CD8-positive, alpha-beta memory T cell (primary cell): ENCODE measurements around the gene ITGB5. TPM values are rescaled to one million over a fixed set of nuclear protein-coding genes. Genes with fewer than 3 reads are reported as not detected.
"Not testable (repeated sequence)": the region's sequence is repeated elsewhere in the genome, so short reads cannot be mapped to it uniquely, and the experiment has no call there.

ENCODE experiments used
- CTCF ChIA-PET: fragments of 350-600 bp; sonication (Branson Sonifier 250); formaldehyde crosslinking; loops from one replicate; lab custom pipeline; 2021; ENCODE audit warnings: antibody characterized with exemption; lab: Charles Lee
- POLR2A ChIA-PET: fragments of 350-600 bp; sonication (Branson Sonifier 250); formaldehyde crosslinking; loops from one replicate; lab custom pipeline; 2021; ENCODE audit warnings: antibody characterized with exemption; lab: Charles Lee
- DNase-seq, 5 donors: peaks; one replicate each; pipeline versions ENCODE4 v3.0.0 to v3.0.0-alpha.2; 2020 to 2022; ENCODE audit warnings: mixed read lengths in 1 of 5
- H3K27ac ChIP-seq: one replicate; pipeline ENCODE4 v1.7.0; 2013; ENCODE audit warnings: low read depth, mild to moderate bottlenecking, low read length, moderate library complexity
- H3K27me3 ChIP-seq: 2 replicates; pipeline ENCODE4 v1.7.0; 2013; ENCODE audit warnings: low read length, mild to moderate bottlenecking; ENCODE audit not compliant: insufficient read depth, poor library complexity, severe bottlenecking
- H3K36me3 ChIP-seq: 2 replicates; pipeline ENCODE4 v1.7.0; 2013; ENCODE audit warnings: mild to moderate bottlenecking, low read length, moderate library complexity; ENCODE audit not compliant: insufficient read depth
- H3K4me1 ChIP-seq: 2 replicates; pipeline ENCODE4 v1.7.0; 2013; ENCODE audit warnings: mild to moderate bottlenecking, low read length, moderate library complexity; ENCODE audit not compliant: insufficient read depth
- H3K4me3 ChIP-seq: 2 replicates; pipeline ENCODE4 v1.7.0; 2013; ENCODE audit warnings: mild to moderate bottlenecking, low read length
- H3K9me3 ChIP-seq: 2 replicates; pipeline ENCODE4 v1.7.0; 2013; ENCODE audit warnings: mild to moderate bottlenecking, low read length
- H3K27ac Mint-ChIP-seq, 8 donors: one replicate each; pipeline ENCODE4 v1.8.0; 2020 to 2021; ENCODE audit warnings: mixed read lengths in 8 of 8, mild to moderate bottlenecking in 6 of 8, inconsistent platforms in 3 of 8, moderate library complexity in 3 of 8
- H3K27me3 Mint-ChIP-seq, 2 donors: one replicate each; pipeline ENCODE4 v1.8.0; 2020 to 2021; ENCODE audit warnings: mixed read lengths in 2 of 2, mild to moderate bottlenecking in 1 of 2, moderate library complexity in 1 of 2
- H3K36me3 Mint-ChIP-seq, 3 donors: one replicate each; pipeline ENCODE4 v1.8.0; 2020 to 2021; ENCODE audit warnings: mixed read lengths in 3 of 3, inconsistent platforms in 1 of 3, mild to moderate bottlenecking in 1 of 3
- H3K4me1 Mint-ChIP-seq, 3 donors: one replicate each; pipeline ENCODE4 v1.8.0; 2020 to 2021; ENCODE audit warnings: mixed read lengths in 3 of 3, inconsistent platforms in 1 of 3, mild to moderate bottlenecking in 1 of 3
- H3K4me3 Mint-ChIP-seq, 7 donors: one replicate each; pipeline ENCODE4 v1.8.0; 2020 to 2021; ENCODE audit warnings: mixed read lengths in 7 of 7, mild to moderate bottlenecking in 6 of 7, moderate library complexity in 4 of 7, inconsistent platforms in 2 of 7
- H3K9me3 Mint-ChIP-seq, 5 donors: one replicate each; pipeline ENCODE4 v1.8.0; 2020 to 2022; ENCODE audit warnings: mixed read lengths in 5 of 5, mild to moderate bottlenecking in 3 of 5, moderate library complexity in 2 of 5, inconsistent platforms in 1 of 5
- polyA plus RNA-seq: library from polyadenylated mRNA; unstranded; fragments of 300-500 nt; fragmentation: Illumina TruSeq; gene quantifications from one replicate; pipeline ENCODE4 v1.2.3, GENCODE V29; 2021
- total RNA-seq, 2 experiments: library from RNA; stranded (reverse); gene quantifications; one replicate each; pipeline ENCODE4 v1.2.3, GENCODE V29; 2021

Gene ITGB5
- total and polyA plus RNA-seq, 3 experiments from 2014 or later, result 0.62 to 3.3 (median 2.0) TPM

- Histone ChIP-seq H3K27ac (no peak overlapping the region), H3K4me1 (no peaks in the 10 kb centered on the region), H3K9me3 (no peaks in the 10 kb centered on the region), H3K36me3 (no peaks in the 10 kb centered on the region), H3K27me3 (no peaks in the 10 kb centered on the region), H3K4me3 (no peak overlapping the region)
- no peak overlapping the region for H3K27ac Mint-ChIP-seq
- ChIA-PET POLR2A (no interaction called here), CTCF (interaction anchor here (1.1 kb wide), 1 partner anchor 104 kb away, joined by 4 read pairs; no protein-coding TSS in a partner anchor)
- H3K9me3 Mint-ChIP-seq, result no peaks in the 10 kb centered on the region
- peaks cover 6 to 13% of the 10 kb centered on the region in 2 donors for H3K27me3 Mint-ChIP-seq
- H3K36me3 Mint-ChIP-seq, result no peaks in the 10 kb centered on the region
- H3K4me1 Mint-ChIP-seq, result no peaks in the 10 kb centered on the region
- H3K4me3 Mint-ChIP-seq, result no peak overlapping the region
- DNase-seq, result no peak
Measured at GRCh38 chr3:124797426-124797945, 89.7 kb downstream of the ITGB5 start.

- POLR2A ChIA-PET, result no interaction called here
Measured at GRCh38 chr3:124796477-124796876, 90.7 kb downstream of the ITGB5 start.

DNA sequence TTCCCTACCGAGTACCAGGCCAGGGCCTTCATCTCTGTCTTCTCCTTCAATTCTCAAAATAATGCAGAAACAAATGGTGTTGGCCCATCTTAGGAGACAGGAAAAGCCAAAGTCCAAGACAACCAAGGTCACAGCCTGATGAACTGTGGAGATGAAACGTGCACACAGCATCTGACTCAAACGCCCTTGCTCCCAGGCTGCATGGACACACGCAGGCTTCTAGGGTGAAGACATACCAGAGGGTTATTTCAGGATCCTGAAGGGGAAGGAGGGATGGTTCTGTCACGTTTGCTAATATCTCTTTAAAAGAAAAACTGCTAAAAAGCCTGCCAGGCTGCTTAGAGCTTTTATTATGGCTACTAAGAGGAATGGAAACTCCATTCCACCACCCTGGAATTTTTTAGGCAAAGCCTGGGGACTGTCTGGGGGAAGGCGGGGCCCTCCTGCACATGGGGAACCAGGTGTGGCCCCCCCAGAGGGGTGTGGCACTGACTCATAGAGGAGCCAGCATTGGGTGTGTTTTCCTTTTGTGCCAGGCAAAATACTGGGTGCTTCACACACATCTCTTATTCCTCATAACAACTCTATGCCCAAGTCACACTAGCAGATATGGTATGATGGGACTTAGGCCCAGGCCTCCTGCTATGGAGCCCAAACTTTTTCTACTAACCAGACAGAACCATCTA lies 94.0 kb downstream of the ITGB5 start:
- no peaks in the 10 kb centered on the region for H3K9me3 Mint-ChIP-seq
- H3K27me3 Mint-ChIP-seq, result peaks cover 4 to 5% of the 10 kb centered on the region in 2 donors
- no peaks in the 10 kb centered on the region for H3K4me1 Mint-ChIP-seq
- ChIA-PET POLR2A (no interaction called here), CTCF (no interaction called here)
- H3K9me3 ChIP-seq, result no peaks in the 10 kb centered on the region
- no peaks in the 10 kb centered on the region for H3K36me3 Mint-ChIP-seq
- H3K36me3 ChIP-seq, result no peaks in the 10 kb centered on the region
- no peak overlapping the region for H3K4me3 ChIP-seq
- no peak overlapping the region for H3K27ac Mint-ChIP-seq
- H3K27me3 ChIP-seq, result no peaks in the 10 kb centered on the region
- H3K27ac ChIP-seq, result no peak overlapping the region
- no peaks in the 10 kb centered on the region for H3K4me1 ChIP-seq
- no peak overlapping the region for H3K4me3 Mint-ChIP-seq
- DNase-seq, result no peak

More at GRCh38 chr3:124796477-124796876, 90.7 kb downstream of the ITGB5 start:
- CTCF ChIA-PET, result no interaction called here
- H3K9me3 Mint-ChIP-seq, result no peaks in the 10 kb centered on the region
- Histone ChIP-seq H3K4me3 (no peak overlapping the region), H3K27me3 (no peaks in the 10 kb centered on the region), H3K9me3 (no peaks in the 10 kb centered on the region), H3K36me3 (no peaks in the 10 kb centered on the region), H3K27ac (no peak overlapping the region), H3K4me1 (no peaks in the 10 kb centered on the region)
- H3K4me3 Mint-ChIP-seq, result no peak overlapping the region
- no peaks in the 10 kb centered on the region for H3K4me1 Mint-ChIP-seq
- H3K36me3 Mint-ChIP-seq, result no peaks in the 10 kb centered on the region
- H3K27me3 Mint-ChIP-seq, result peaks cover 6 to 7% of the 10 kb centered on the region in 2 donors
- DNase-seq, result no peak
- no peak overlapping the region for H3K27ac Mint-ChIP-seq

DNA sequence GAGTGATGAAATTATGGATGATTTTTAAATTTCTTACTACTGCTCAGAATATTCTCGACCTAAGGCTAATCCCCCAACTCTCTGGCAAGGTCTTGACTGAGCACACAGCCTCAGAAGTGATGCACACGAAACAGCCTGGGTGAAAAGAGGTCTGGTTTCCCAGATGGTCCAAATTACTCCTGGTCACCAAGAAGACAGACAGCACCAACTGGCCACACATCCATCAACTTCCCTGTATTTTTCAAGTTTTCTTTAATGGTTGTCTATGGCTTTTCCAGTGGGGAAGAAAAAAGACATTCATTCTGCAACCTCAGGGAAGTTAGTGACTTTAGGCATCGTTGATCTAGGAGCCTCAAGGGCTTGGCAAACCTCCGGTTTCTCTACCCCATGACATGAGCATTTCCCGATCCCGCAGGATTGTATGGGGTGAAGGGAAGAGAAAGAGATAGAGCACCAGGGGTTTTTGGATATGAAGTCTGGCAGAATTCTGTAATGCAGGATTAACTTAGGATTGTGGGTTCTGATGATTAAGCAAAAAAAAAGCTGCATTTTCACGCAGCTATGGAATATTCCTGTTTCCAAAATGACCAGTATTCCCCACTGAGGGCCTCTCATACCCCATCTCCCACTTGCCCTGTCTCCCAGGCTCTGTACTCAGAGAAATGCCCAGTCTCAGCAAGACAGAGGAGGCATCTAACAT lies 94.7 kb downstream of the ITGB5 start:
- CTCF ChIA-PET, result interaction anchor here (1.1 kb wide), 1 partner anchor 14 kb away, joined by 5 read pairs; no protein-coding TSS in a partner anchor
- no peaks in the 10 kb centered on the region for H3K9me3 Mint-ChIP-seq
- Histone ChIP-seq H3K4me1 (no peaks in the 10 kb centered on the region), H3K36me3 (no peaks in the 10 kb centered on the region), H3K27ac (no peak overlapping the region), H3K9me3 (no peaks in the 10 kb centered on the region), H3K4me3 (no peak overlapping the region), H3K27me3 (no peaks in the 10 kb centered on the region)
- H3K4me3 Mint-ChIP-seq, result no peak overlapping the region
- no peak for DNase-seq
- POLR2A ChIA-PET, result no interaction called here
- H3K36me3 Mint-ChIP-seq, result no peaks in the 10 kb centered on the region
- no peak overlapping the region for H3K27ac Mint-ChIP-seq
- peaks cover 2 to 5% of the 10 kb centered on the region in 2 donors for H3K27me3 Mint-ChIP-seq
- no peaks in the 10 kb centered on the region for H3K4me1 Mint-ChIP-seq

DNA sequence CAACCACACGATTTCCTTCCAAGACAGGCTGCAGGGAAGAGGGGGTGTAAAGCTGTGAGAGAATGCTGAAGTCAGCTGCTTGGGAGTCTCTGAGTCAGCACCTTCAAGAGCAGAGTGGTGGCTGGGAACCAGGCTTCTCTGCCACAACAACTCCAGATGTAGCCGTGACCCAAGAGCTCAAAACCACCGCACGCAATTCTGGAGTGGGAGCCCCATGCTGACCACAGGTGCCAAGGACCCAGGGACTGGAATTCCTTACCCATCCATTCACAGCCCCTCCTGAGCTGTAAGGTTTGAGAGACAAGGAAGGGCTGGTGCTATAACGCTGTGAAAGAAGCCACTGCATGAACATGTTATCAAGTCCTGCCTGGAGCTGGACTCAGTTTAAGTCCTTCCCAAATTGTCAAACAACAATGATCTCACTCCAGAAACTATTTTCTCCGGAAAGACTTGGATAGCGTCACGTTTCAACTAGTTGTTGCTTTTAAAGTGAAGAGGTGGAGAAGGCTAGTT lies 95.5 kb downstream of the ITGB5 start:
- Mint-ChIP-seq H3K27me3 (peaks cover 0 to 2% of the 10 kb centered on the region in 2 donors), H3K36me3 (no peaks in the 10 kb centered on the region), H3K4me1 (no peaks in the 10 kb centered on the region), H3K9me3 (no peaks in the 10 kb centered on the region), H3K4me3 (no peak overlapping the region), H3K27ac (peak overlapping the region in 1 of 8 donors; percentile 12)
- H3K27me3 ChIP-seq, result no peaks in the 10 kb centered on the region
- H3K36me3 ChIP-seq, result no peaks in the 10 kb centered on the region
- H3K4me1 ChIP-seq, result no peaks in the 10 kb centered on the region
- H3K27ac ChIP-seq, result no peak overlapping the region
- ChIA-PET POLR2A (no interaction called here), CTCF (interaction anchor here (1.1 kb wide), 1 partner anchor 13 kb away, joined by 5 read pairs; no protein-coding TSS in a partner anchor)
- DNase-seq, result no peak
- H3K9me3 ChIP-seq, result no peaks in the 10 kb centered on the region
- H3K4me3 ChIP-seq, result no peak overlapping the region

GRCh38 chr3:124791142-124791541 lies 96.0 kb downstream of the ITGB5 start:
- H3K4me3 Mint-ChIP-seq, result no peak overlapping the region
- Histone ChIP-seq H3K9me3 (no peaks in the 10 kb centered on the region), H3K27me3 (no peaks in the 10 kb centered on the region), H3K27ac (no peak overlapping the region), H3K4me1 (no peaks in the 10 kb centered on the region), H3K36me3 (no peaks in the 10 kb centered on the region), H3K4me3 (no peak overlapping the region)
- ChIA-PET POLR2A (no interaction called here), CTCF (interaction anchor here (1.1 kb wide), 1 partner anchor 13 kb away, joined by 5 read pairs; no protein-coding TSS in a partner anchor)
- peak overlapping the region in 1 of 8 donors; percentile 12 for H3K27ac Mint-ChIP-seq
- H3K4me1 Mint-ChIP-seq, result no peaks in the 10 kb centered on the region
- no peaks in the 10 kb centered on the region for H3K36me3 Mint-ChIP-seq
- DNase-seq, result no peak
- no peaks in the 10 kb centered on the region for H3K9me3 Mint-ChIP-seq
- peaks cover 0 to 2% of the 10 kb centered on the region in 2 donors for H3K27me3 Mint-ChIP-seq

GRCh38 chr3:124789103-124789502 lies 98.1 kb downstream of the ITGB5 start:
- H3K4me3 ChIP-seq, H3K27me3 ChIP-seq, POLR2A ChIA-PET, H3K27ac ChIP-seq, H3K36me3 Mint-ChIP-seq, H3K4me1 ChIP-seq, DNase-seq, H3K27me3 Mint-ChIP-seq, H3K27ac Mint-ChIP-seq, H3K9me3 ChIP-seq, CTCF ChIA-PET, H3K36me3 ChIP-seq, H3K4me1 Mint-ChIP-seq, H3K9me3 Mint-ChIP-seq, H3K4me3 Mint-ChIP-seq: not testable (repeated sequence)

DNA sequence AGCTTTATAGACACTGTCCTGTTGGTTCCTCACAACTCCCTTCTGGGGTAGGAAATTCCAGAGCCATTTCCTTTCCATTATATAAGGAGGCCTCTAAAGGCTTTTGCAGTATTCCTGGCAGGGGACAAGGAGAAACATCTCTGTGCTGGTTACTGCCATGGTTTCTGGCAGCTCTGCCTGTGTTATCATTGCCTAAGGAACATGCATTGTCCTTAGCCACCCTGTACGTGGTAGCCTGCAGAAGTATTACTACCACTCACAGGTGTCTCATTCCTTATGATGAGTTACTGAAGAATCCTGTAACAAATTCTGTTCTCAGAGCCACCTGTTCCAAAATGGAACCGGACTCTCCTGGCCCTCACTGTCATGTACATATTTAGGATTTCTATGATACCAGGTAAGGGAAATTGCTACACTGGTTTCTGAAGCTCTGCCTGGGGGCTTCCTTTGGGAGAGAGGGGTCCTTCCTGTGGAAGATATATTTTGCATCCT lies 98.9 kb downstream of the ITGB5 start:
- no peaks in the 10 kb centered on the region for H3K36me3 ChIP-seq
- H3K4me3 Mint-ChIP-seq, result no peak overlapping the region
- no peaks in the 10 kb centered on the region for H3K27me3 ChIP-seq
- H3K27me3 Mint-ChIP-seq, result peaks cover 0 to 4% of the 10 kb centered on the region in 2 donors
- POLR2A ChIA-PET, result no interaction called here
- H3K36me3 Mint-ChIP-seq, result no peaks in the 10 kb centered on the region
- H3K27ac ChIP-seq, result no peak overlapping the region
- CTCF ChIA-PET, result interaction anchor here (1.4 to 2.0 kb wide), 2 partner anchors 27 to 113 kb away, joined by 4 to 17 read pairs; no protein-coding TSS in a partner anchor
- no peaks in the 10 kb centered on the region for H3K4me1 Mint-ChIP-seq
- no peaks in the 10 kb centered on the region for H3K4me1 ChIP-seq
- no peaks in the 10 kb centered on the region for H3K9me3 Mint-ChIP-seq
- no peak overlapping the region for H3K4me3 ChIP-seq
- DNase-seq, result no peak
- H3K27ac Mint-ChIP-seq, result no peak overlapping the region
- H3K9me3 ChIP-seq, result no peaks in the 10 kb centered on the region
